COR-L47 (cell line): ENCODE data around the gene EPB41L1.
"Not testable (repeated sequence)": the region's sequence is repeated elsewhere in the genome, so short reads cannot be mapped to it uniquely, and the experiment has no call there.

Experiments
- DNase-seq: peaks from one replicate; lab custom pipeline; 2025; lab: John Stamatoyannopoulos, UW

The EPB41L1 gene

GRCh38 chr20:36126836-36127527, 27.6 kb upstream of the EPB41L1 start:
- DNase-seq = no peak

- no peak for DNase-seq
Measured at GRCh38 chr20:36128463-36129159, 25.9 kb upstream of the EPB41L1 start.

- no peak for DNase-seq
Measured at GRCh38 chr20:36129160-36129543, 25.4 kb upstream of the EPB41L1 start.

- no peak for DNase-seq
Measured at GRCh38 chr20:36130390-36130789, 24.1 kb upstream of the EPB41L1 start.

- no peak for DNase-seq
Measured at GRCh38 chr20:36132802-36133211, 21.7 kb upstream of the EPB41L1 start.

GRCh38 chr20:36133821-36134220, 20.7 kb upstream of the EPB41L1 start:
- DNase-seq = no peak

- no peak for DNase-seq
Measured at GRCh38 chr20:36135159-36135558, 19.4 kb upstream of the EPB41L1 start.

GRCh38 chr20:36135821-36136220, 18.7 kb upstream of the EPB41L1 start:
- no peak for DNase-seq

GRCh38 chr20:36137313-36137712, 17.2 kb upstream of the EPB41L1 start:
- not testable (repeated sequence) for DNase-seq

GRCh38 chr20:36141310-36141709, 13.2 kb upstream of the EPB41L1 start:
- DNase-seq = no peak

GRCh38 chr20:36144336-36144735, 10.2 kb upstream of the EPB41L1 start:
- DNase-seq = no peak

- no peak for DNase-seq
Measured at GRCh38 chr20:36145877-36146707, 8.4 kb upstream of the EPB41L1 start.

GRCh38 chr20:36147690-36148089, 6.8 kb upstream of the EPB41L1 start:
- no peak for DNase-seq

- no peak for DNase-seq
Measured at GRCh38 chr20:36148439-36148838, 6.1 kb upstream of the EPB41L1 start.

- no peak for DNase-seq
Measured at GRCh38 chr20:36149012-36149411, 5.5 kb upstream of the EPB41L1 start.

GRCh38 chr20:36149469-36149868, 5.1 kb upstream of the EPB41L1 start:
- DNase-seq = no peak

GRCh38 chr20:36150489-36150846, 4.1 kb upstream of the EPB41L1 start:
- no peak for DNase-seq

- DNase-seq = no peak
Measured at GRCh38 chr20:36150847-36151539, 3.5 kb upstream of the EPB41L1 start.

- no peak for DNase-seq
Measured at GRCh38 chr20:36152261-36152660, 2.3 kb upstream of the EPB41L1 start.

GRCh38 chr20:36153204-36153603, 1.3 kb upstream of the EPB41L1 start:
- no peak for DNase-seq

- peak; percentile 77 for DNase-seq
Measured at GRCh38 chr20:36153736-36154699, 522 bp upstream of the EPB41L1 start.
